CD4-positive, alpha-beta memory T cell (primary cell): ENCODE measurements around the gene ERN1. TPM values are rescaled to one million over a fixed set of nuclear protein-coding genes. Genes with fewer than 3 reads are reported as not detected.

Experiments used
- CTCF ChIA-PET: fragments of 350-600 bp; sonication (Branson Sonifier 250); formaldehyde crosslinking; loops from one replicate; lab custom pipeline; 2021; ENCODE audit warnings: inconsistent platforms; ENCODE audit not compliant: partially characterized antibody; lab: Charles Lee
- POLR2A ChIA-PET: fragments of 350-600 bp; sonication (Branson Sonifier 250); formaldehyde crosslinking; loops from one replicate; lab custom pipeline; 2021; ENCODE audit not compliant: partially characterized antibody; lab: Charles Lee
- DNase-seq, 5 donors: peaks; one replicate each; pipeline versions ENCODE4 v3.0.0 to v3.0.0-alpha.2; 2020 to 2022; ENCODE audit warnings: mixed read lengths in 1 of 5
- H3K27ac ChIP-seq: one replicate; pipeline ENCODE4 v1.7.0; 2013; ENCODE audit warnings: low read depth, low read length
- H3K27me3 ChIP-seq: 2 replicates; pipeline ENCODE4 v1.7.0; 2013; ENCODE audit warnings: mild to moderate bottlenecking, low read length, moderate library complexity; ENCODE audit not compliant: insufficient read depth
- H3K36me3 ChIP-seq: 2 replicates; pipeline ENCODE4 v1.7.0; 2013; ENCODE audit warnings: mild to moderate bottlenecking, low read length, moderate library complexity; ENCODE audit not compliant: insufficient read depth
- H3K4me1 ChIP-seq: 2 replicates; pipeline ENCODE4 v1.7.0; 2013; ENCODE audit warnings: mild to moderate bottlenecking, low read length, moderate library complexity; ENCODE audit not compliant: insufficient read depth
- H3K4me3 ChIP-seq, 2 donors: one replicate each; pipeline ENCODE4 v1.7.0; 2013; ENCODE audit warnings: low read length in 2 of 2, mild to moderate bottlenecking in 1 of 2
- H3K9me3 ChIP-seq, 2 donors: one replicate each; pipeline ENCODE4 v1.7.0; 2013; ENCODE audit warnings: low read length in 2 of 2, control low read depth in 1 of 2; ENCODE audit not compliant: control insufficient read depth in 1 of 2
- H3K27ac Mint-ChIP-seq, 7 donors: one replicate each; pipeline ENCODE4 v1.8.0; 2020 to 2021; ENCODE audit warnings: mixed read lengths in 7 of 7, mild to moderate bottlenecking in 6 of 7, inconsistent platforms in 3 of 7, moderate library complexity in 3 of 7
- H3K27me3 Mint-ChIP-seq, 2 donors: one replicate each; pipeline ENCODE4 v1.8.0; 2020 to 2021; ENCODE audit warnings: mixed read lengths in 2 of 2
- H3K36me3 Mint-ChIP-seq, 2 donors: one replicate each; pipeline ENCODE4 v1.8.0; 2020 to 2021; ENCODE audit warnings: mixed read lengths in 2 of 2, inconsistent platforms in 1 of 2, mild to moderate bottlenecking in 1 of 2
- H3K4me1 Mint-ChIP-seq, 4 donors: one replicate each; pipeline ENCODE4 v1.8.0; 2020 to 2021; ENCODE audit warnings: mixed read lengths in 4 of 4, mild to moderate bottlenecking in 1 of 4
- H3K4me3 Mint-ChIP-seq, 8 donors: one replicate each; pipeline ENCODE4 v1.8.0; 2020 to 2021; ENCODE audit warnings: mixed read lengths in 8 of 8, mild to moderate bottlenecking in 7 of 8, moderate library complexity in 6 of 8, inconsistent platforms in 3 of 8
- H3K9me3 Mint-ChIP-seq, 8 donors: one replicate each; pipeline ENCODE4 v1.8.0; 2020 to 2021; ENCODE audit warnings: mixed read lengths in 8 of 8, mild to moderate bottlenecking in 5 of 8, inconsistent platforms in 3 of 8, moderate library complexity in 1 of 8
- intact Hi-C: fragments of 100-400 bp; cut with micrococcal nuclease; formaldehyde crosslinking; loops from one replicate; pipeline ENCODE4 v1.15.1; 2023
- polyA plus RNA-seq, 2 donors: library from polyadenylated mRNA; unstranded; fragments of 300-500 nt; fragmentation: Illumina TruSeq; gene quantifications; one replicate each; pipeline ENCODE4 v1.2.3, GENCODE V29; 2021
- total RNA-seq, 2 experiments: library from RNA; stranded (reverse); gene quantifications; one replicate each; pipeline ENCODE4 v1.2.3, GENCODE V29; 2021

Gene ERN1
- total and polyA plus RNA-seq, 4 experiments from 2014 or later = 47.9 to 172 (median 144) TPM

- Histone ChIP-seq H3K9me3 (no peaks in the 10 kb centered on the region), H3K36me3 (peaks cover 34% of the 10 kb centered on the region), H3K4me3 (no peak overlapping the region), H3K27ac (no peak overlapping the region), H3K27me3 (no peaks in the 10 kb centered on the region), H3K4me1 (no peaks in the 10 kb centered on the region)
- Mint-ChIP-seq H3K4me3 (no peak overlapping the region), H3K27me3 (no peaks in the 10 kb centered on the region), H3K4me1 (peaks cover 10 to 40% (median 19%) of the 10 kb centered on the region in 4 donors), H3K9me3 (peaks cover 0 to 1% (median 0%) of the 10 kb centered on the region in 8 donors), H3K36me3 (peaks cover 50 to 61% of the 10 kb centered on the region in 2 donors), H3K27ac (peak overlapping the region in 2 of 7 donors; percentile 6 to 53)
- intact Hi-C loops = no loop called here
- ChIA-PET POLR2A (no interaction called here), CTCF (interaction anchor here (3.0 kb wide), 1 partner anchor 11 kb away, joined by 28 read pairs; no protein-coding TSS in a partner anchor)
- no peak for DNase-seq
Observed at GRCh38 chr17:64040206-64040605, 89.7 kb downstream of the ERN1 start.

- no peak overlapping the region for H3K4me3 Mint-ChIP-seq
- DNase-seq = no peak
- H3K9me3 Mint-ChIP-seq = peaks cover 0 to 1% (median 0%) of the 10 kb centered on the region in 8 donors
- peaks cover 39 to 51% of the 10 kb centered on the region in 2 donors for H3K36me3 Mint-ChIP-seq
- ChIA-PET CTCF (interaction anchor here (0.7 to 1.4 kb wide), 3 partner anchors 10 to 11 kb away, joined by 3 to 6 read pairs (median 4); no protein-coding TSS in a partner anchor), POLR2A (interaction anchor here (1.0 to 1.7 kb wide), 4 partner anchors 12 to 107 kb away, joined by 3 to 7 read pairs (median 4); partner anchors contain the start of gene ICAM2)
- intact Hi-C loops = no loop called here
- H3K4me1 Mint-ChIP-seq = peaks cover 9 to 28% (median 16%) of the 10 kb centered on the region in 4 donors
- H3K27me3 Mint-ChIP-seq = no peaks in the 10 kb centered on the region
- Histone ChIP-seq H3K9me3 (no peaks in the 10 kb centered on the region), H3K4me1 (no peaks in the 10 kb centered on the region), H3K27me3 (no peaks in the 10 kb centered on the region), H3K36me3 (peaks cover 22% of the 10 kb centered on the region), H3K4me3 (no peak overlapping the region), H3K27ac (no peak overlapping the region)
- peak overlapping the region in 1 of 7 donors; percentile 31 for H3K27ac Mint-ChIP-seq
Observed at GRCh38 chr17:64039106-64039400, 90.9 kb downstream of the ERN1 start.

- peaks cover 34 to 46% of the 10 kb centered on the region in 2 donors for H3K36me3 Mint-ChIP-seq
- CTCF ChIA-PET = interaction anchor here (0.7 to 1.4 kb wide), 3 partner anchors 9 to 11 kb away, joined by 3 to 6 read pairs (median 4); no protein-coding TSS in a partner anchor
Observed at GRCh38 chr17:64038331-64039105, 91.4 kb downstream of the ERN1 start.

GRCh38 chr17:64037802-64038201, 92.1 kb downstream of the ERN1 start:
- POLR2A ChIA-PET = interaction anchor here (1.0 to 1.7 kb wide), 3 partner anchors 8 to 44 kb away, joined by 3 to 8 read pairs (median 7); no protein-coding TSS in a partner anchor
- peaks cover 10% of the 10 kb centered on the region for H3K36me3 ChIP-seq
- no peaks in the 10 kb centered on the region for H3K27me3 ChIP-seq
- no peaks in the 10 kb centered on the region for H3K27me3 Mint-ChIP-seq
- peaks cover 32 to 40% of the 10 kb centered on the region in 2 donors for H3K36me3 Mint-ChIP-seq
- H3K4me1 Mint-ChIP-seq = peaks cover 9 to 21% (median 13%) of the 10 kb centered on the region in 4 donors
- H3K4me3 ChIP-seq = no peak overlapping the region
- H3K27ac ChIP-seq = no peak overlapping the region
- no peak overlapping the region for H3K4me3 Mint-ChIP-seq
- CTCF ChIA-PET = interaction anchor here (1.1 to 1.4 kb wide), 2 partner anchors 10 to 95 kb away, joined by 4 to 6 read pairs; no protein-coding TSS in a partner anchor
- no peaks in the 10 kb centered on the region for H3K9me3 ChIP-seq
- H3K27ac Mint-ChIP-seq = peak overlapping the region in 1 of 7 donors; percentile 79
- H3K4me1 ChIP-seq = no peaks in the 10 kb centered on the region
- H3K9me3 Mint-ChIP-seq = peaks cover 0 to 1% (median 0%) of the 10 kb centered on the region in 8 donors
- no peak for DNase-seq
- intact Hi-C loops = no loop called here

More at GRCh38 chr17:64038331-64039105, 91.4 kb downstream of the ERN1 start:
- Histone ChIP-seq H3K4me3 (no peak overlapping the region), H3K9me3 (no peaks in the 10 kb centered on the region), H3K27ac (no peak overlapping the region), H3K4me1 (no peaks in the 10 kb centered on the region), H3K36me3 (peaks cover 17% of the 10 kb centered on the region), H3K27me3 (no peaks in the 10 kb centered on the region)
- H3K27me3 Mint-ChIP-seq = no peaks in the 10 kb centered on the region
- POLR2A ChIA-PET = interaction anchor here (1.0 to 1.7 kb wide), 6 partner anchors 9 to 107 kb away, joined by 3 to 8 read pairs (median 4); partner anchors contain the start of gene ICAM2
- H3K9me3 Mint-ChIP-seq = peaks cover 0 to 1% (median 0%) of the 10 kb centered on the region in 8 donors
- H3K4me1 Mint-ChIP-seq = peaks cover 9 to 23% (median 14%) of the 10 kb centered on the region in 4 donors
- peak overlapping the region in 4 of 7 donors; percentile 13 to 90 (median 42) for H3K27ac Mint-ChIP-seq
- H3K4me3 Mint-ChIP-seq = no peak overlapping the region
- intact Hi-C loops = no loop called here
- DNase-seq = no peak

GRCh38 chr17:64037180-64037579, 92.8 kb downstream of the ERN1 start:
- no peak overlapping the region for H3K27ac ChIP-seq
- Mint-ChIP-seq H3K9me3 (peaks cover 0 to 1% (median 0%) of the 10 kb centered on the region in 8 donors), H3K36me3 (peaks cover 28 to 38% of the 10 kb centered on the region in 2 donors), H3K27me3 (no peaks in the 10 kb centered on the region), H3K4me1 (peaks cover 7 to 18% (median 10%) of the 10 kb centered on the region in 4 donors), H3K4me3 (no peak overlapping the region), H3K27ac (peak overlapping the region; percentile 23 to 79 (median 63))
- DNase-seq = no peak
- no peaks in the 10 kb centered on the region for H3K9me3 ChIP-seq
- no peaks in the 10 kb centered on the region for H3K4me1 ChIP-seq
- peaks cover 3% of the 10 kb centered on the region for H3K36me3 ChIP-seq
- no peak overlapping the region for H3K4me3 ChIP-seq
- intact Hi-C loops = no loop called here
- ChIA-PET CTCF (interaction anchor here (1.1 to 1.5 kb wide), 2 partner anchors 13 to 96 kb away, joined by 3 to 4 read pairs; no protein-coding TSS in a partner anchor), POLR2A (interaction anchor here (1.2 kb wide), 1 partner anchor 96 kb away, joined by 4 read pairs; no protein-coding TSS in a partner anchor)
- no peaks in the 10 kb centered on the region for H3K27me3 ChIP-seq

- Mint-ChIP-seq H3K4me3 (no peak overlapping the region), H3K4me1 (peaks cover 0 to 10% (median 3%) of the 10 kb centered on the region in 4 donors), H3K9me3 (peaks cover 0 to 1% (median 0%) of the 10 kb centered on the region in 8 donors), H3K27me3 (no peaks in the 10 kb centered on the region), H3K36me3 (peaks cover 20 to 29% of the 10 kb centered on the region in 2 donors), H3K27ac (peak overlapping the region in 4 of 7 donors; percentile 10 to 67 (median 41))
- Histone ChIP-seq H3K9me3 (no peaks in the 10 kb centered on the region), H3K27ac (no peak overlapping the region), H3K4me3 (no peak overlapping the region), H3K4me1 (no peaks in the 10 kb centered on the region), H3K27me3 (no peaks in the 10 kb centered on the region), H3K36me3 (peaks cover 3% of the 10 kb centered on the region)
- DNase-seq = no peak
- ChIA-PET CTCF (interaction anchor here (1.5 to 12.7 kb wide), 2 partner anchors 14 to 94 kb away, joined by 3 to 798 read pairs; partner anchors contain the start of gene ERN1), POLR2A (interaction anchor here (0.8 to 1.4 kb wide), 3 partner anchors 97 to 109 kb away, joined by 3 to 8 read pairs (median 4); no protein-coding TSS in a partner anchor)
- intact Hi-C loops = no loop called here
Observed at GRCh38 chr17:64036198-64036922, 93.6 kb downstream of the ERN1 start.
